Measurements from ENCODE around the gene RHBDD3. TPM values are rescaled to one million over a fixed set of nuclear protein-coding genes. Genes with fewer than 3 reads are reported as not detected.

RHBDD3 gene
- total and polyA plus RNA-seq, 9 of the 15 experiments (the other 6 are each of a cell fraction or from before 2014, with no cell fraction given) = 0.32 to 35.6 (median 14.0) TPM

GRCh38 chr22:29275167-29275566 lies 7.4 kb upstream of the RHBDD3 start (continued):
- no peak for TF ChIP-seq RREB1 (CRISPR knock-in tag; IDR thresholded peaks at IDR 0.05)

- H3K27ac ChIP-seq (ENCODE audit: extremely low read depth, low read depth, low read length) = no peak overlapping the region
- H4K20me1 ChIP-seq (replicated peaks; ENCODE audit: control insufficient read depth, insufficient read depth, low read length) = peaks cover 54% of the 10 kb centered on the region
- ChIA-PET POLR2A (interaction anchor here (0.6 kb wide), 1 partner anchor 22 kb away, joined by 3 read pairs; no protein-coding TSS in a partner anchor), CTCF (ENCODE audit: low intra/inter-chr PET ratio) (no interaction called here)
- no peak for ATAC-seq
- H3K27me3 ChIP-seq (ENCODE audit: control insufficient read depth in 2 of 2, insufficient read depth in 2 of 2, low read length in 2 of 2) = no peaks in the 10 kb centered on the region
- peaks cover 5 to 25% of the 10 kb centered on the region in 2 experiments; a peak in 4 of 5 replicates for H3K4me1 ChIP-seq (replicated peaks in 1 of 2; ENCODE audit: control insufficient read depth in 2 of 2, insufficient read depth in 2 of 2, low read length in 2 of 2)
- H3K9me3 ChIP-seq (replicated peaks; ENCODE audit: control insufficient read depth, insufficient read depth, low read depth, low read length) = no peaks in the 10 kb centered on the region
- DNase-seq (ENCODE audit: extremely low read depth in 1 of 4, low spot score in 3 of 4) = no peak
- no TSS peak for BruUV-seq (replicated peaks)
- peaks cover 87% of the 10 kb centered on the region for H3K36me3 ChIP-seq (ENCODE audit: control insufficient read depth, insufficient read depth, low read length)
- H3K9me1 ChIP-seq (ENCODE audit: control insufficient read depth, insufficient read depth, low read length) = peaks cover 6% of the 10 kb centered on the region
- no peak overlapping the region for H3K9ac ChIP-seq (ENCODE audit: insufficient read depth in 1 of 2, low read depth in 2 of 2, low read length in 2 of 2)
- intact Hi-C loops (cut with micrococcal nuclease) (no loop called here), in situ Hi-C loops (cut with MboI) (no loop called here)
- H3K4me2 ChIP-seq (ENCODE audit: insufficient read depth, low read length) = no peak overlapping the region
- 100% methylated on average over 2 of the region's 2 CpGs for WGBS (ENCODE audit: insufficient coverage, low coverage, missing lambda C conversion rate)
- H3K4me3 ChIP-seq = no peak overlapping the region
- FAIRE-seq = no peak
- no peak overlapping the region for H2AFZ ChIP-seq (ENCODE audit: low read depth, low read length)
- peaks cover 100% of the 10 kb centered on the region for H3K79me2 ChIP-seq (ENCODE audit: control insufficient read depth, insufficient read depth, low read length)
- TF ChIP-seq E2F3 (CRISPR knock-in tag; IDR thresholded peaks at IDR 0.05) = no peak
- no peak for TF ChIP-seq NCOA6 (IDR thresholded peaks at IDR 0.05)
- TF ChIP-seq POLR2AphosphoS2 (IDR thresholded peaks at IDR 0.05; ENCODE audit: low read length) = no peak
- no peak for TF ChIP-seq SETDB1 (IDR thresholded peaks at IDR 0.05; ENCODE audit: low read length)
- no peak for TF ChIP-seq ZBTB40 (IDR thresholded peaks at IDR 0.05)
- no peak for TF ChIP-seq ZBTB40 (CRISPR knock-in tag; IDR thresholded peaks at IDR 0.05)
These were observed 4.8 kb upstream of the RHBDD3 start for GRCh38 chr22:29272624-29273023.

All from K562 (cell line).